H9 (cell line): ENCODE results near the gene RPL38. TPM values are rescaled to one million over a fixed set of nuclear protein-coding genes. Genes with fewer than 3 reads are reported as not detected.

Experiments used
- DNase-seq: peaks from one replicate; pipeline ENCODE4 v3.0.0-alpha.2; 2017
- H2AFZ ChIP-seq: one replicate; pipeline ENCODE4 v1.6.1; 2013; ENCODE audit warnings: mild to moderate bottlenecking, low read length, control low read depth, moderate library complexity
- H2AK5ac ChIP-seq: 2 replicates; pipeline ENCODE4 v1.6.1; 2013; ENCODE audit warnings: low read length, control low read depth, mixed read lengths; ENCODE audit not compliant: insufficient read length
- H2BK120ac ChIP-seq: one replicate; pipeline ENCODE4 v1.6.1; 2013; ENCODE audit warnings: low read depth, mild to moderate bottlenecking, low read length, control low read depth, inconsistent platforms; ENCODE audit not compliant: poor library complexity, severe bottlenecking
- H2BK12ac ChIP-seq: 2 replicates; pipeline ENCODE4 v1.6.1; 2013; ENCODE audit warnings: low read length, control low read depth, mixed read lengths, low read depth; ENCODE audit not compliant: insufficient read length
- H2BK15ac ChIP-seq: 2 replicates; pipeline ENCODE4 v1.6.1; 2013; ENCODE audit warnings: low read depth, low read length, control low read depth
- H2BK20ac ChIP-seq: one replicate; pipeline ENCODE4 v1.6.1; 2013; ENCODE audit warnings: low read depth, mild to moderate bottlenecking, low read length, control low read depth, inconsistent platforms; ENCODE audit not compliant: poor library complexity, severe bottlenecking
- H2BK5ac ChIP-seq: 2 replicates; pipeline ENCODE4 v1.6.1; 2013; ENCODE audit warnings: low read length, control low read depth, mixed read lengths; ENCODE audit not compliant: insufficient read length
- H3K14ac ChIP-seq: 2 replicates; pipeline ENCODE4 v1.6.1; 2013; ENCODE audit warnings: low read length, control low read depth; ENCODE audit not compliant: insufficient read depth
- H3K18ac ChIP-seq: 2 replicates; pipeline ENCODE4 v1.6.1; 2013; ENCODE audit warnings: low read depth, mild to moderate bottlenecking, mixed read lengths, low read length, control low read depth; ENCODE audit not compliant: insufficient read length
- H3K23ac ChIP-seq: 2 replicates; pipeline ENCODE4 v1.6.1; 2013; ENCODE audit warnings: low read length, control low read depth, mixed read lengths, low read depth; ENCODE audit not compliant: insufficient read length
- H3K23me2 ChIP-seq: 2 replicates; pipeline ENCODE4 v1.6.1; 2013; ENCODE audit warnings: low read depth, mild to moderate bottlenecking, mixed read lengths, low read length, control low read depth; ENCODE audit not compliant: insufficient read length, poor library complexity, severe bottlenecking
- H3K27ac ChIP-seq: 2 replicates; pipeline ENCODE4 v1.5.1; 2013; ENCODE audit warnings: low read length, control low read depth, mixed read lengths, low read depth; ENCODE audit not compliant: insufficient read length
- H3K27me3 ChIP-seq: 2 replicates; pipeline ENCODE4 v1.6.1; 2013; ENCODE audit warnings: low read length, control low read depth, inconsistent platforms; ENCODE audit not compliant: insufficient read depth
- H3K4ac ChIP-seq: 2 replicates; pipeline ENCODE4 v1.6.1; 2013; ENCODE audit warnings: low read depth, mild to moderate bottlenecking, control low read depth, inconsistent platforms, low read length, moderate library complexity
- H3K4me1 ChIP-seq: 2 replicates; pipeline ENCODE4 v1.6.1; 2013; ENCODE audit warnings: low read length, control low read depth, inconsistent platforms; ENCODE audit not compliant: insufficient read depth
- H3K4me2 ChIP-seq: 2 replicates; pipeline ENCODE4 v1.6.1; 2013; ENCODE audit warnings: low read length, control low read depth, mixed read lengths; ENCODE audit not compliant: insufficient read length, insufficient read depth
- H3K56ac ChIP-seq: 2 replicates; pipeline ENCODE4 v1.6.1; 2013; ENCODE audit warnings: low read depth, mild to moderate bottlenecking, mixed read lengths, low read length, control low read depth; ENCODE audit not compliant: insufficient read length
- H3K79me1 ChIP-seq: 2 replicates; pipeline ENCODE4 v1.6.1; 2013; ENCODE audit warnings: low read depth, mild to moderate bottlenecking, moderate library complexity, low read length, control low read depth, inconsistent platforms; ENCODE audit not compliant: insufficient read depth, poor library complexity, severe bottlenecking
- H3K79me2 ChIP-seq: 2 replicates; pipeline ENCODE4 v1.6.1; 2013; ENCODE audit warnings: low read length, control low read depth, inconsistent platforms; ENCODE audit not compliant: insufficient read depth
- H3K9ac ChIP-seq: 2 replicates; pipeline ENCODE4 v1.6.1; 2013; ENCODE audit warnings: low read length, control low read depth, mixed read lengths; ENCODE audit not compliant: insufficient read length; ENCODE audit errors: extremely low read depth
- H3K9me3 ChIP-seq: one replicate; pipeline ENCODE4 v1.6.1; 2013; ENCODE audit warnings: low read depth, low read length, inconsistent platforms; ENCODE audit not compliant: control insufficient read depth
- H3T11ph ChIP-seq: one replicate; pipeline ENCODE4 v1.6.1; 2013; ENCODE audit warnings: mild to moderate bottlenecking, low read length, control low read depth, inconsistent platforms
- H4K20me1 ChIP-seq: one replicate; pipeline ENCODE4 v1.6.1; 2013; ENCODE audit not compliant: control insufficient read depth, insufficient read length, insufficient read depth
- H4K5ac ChIP-seq: 2 replicates; pipeline ENCODE4 v1.6.1; 2013; ENCODE audit warnings: low read depth, mild to moderate bottlenecking, mixed read lengths, low read length, control low read depth; ENCODE audit not compliant: insufficient read length
- H4K8ac ChIP-seq: replicated peaks from 2 replicates; pipeline ENCODE4 v1.6.1; 2013; ENCODE audit warnings: low read length, control low read depth, mixed read lengths, low read depth; ENCODE audit not compliant: insufficient read length
- H4K91ac ChIP-seq: 2 replicates; pipeline ENCODE4 v1.6.1; 2013; ENCODE audit warnings: low read depth, mild to moderate bottlenecking, moderate library complexity, mixed read lengths, low read length, control low read depth; ENCODE audit not compliant: insufficient read length
- H3K27ac Mint-ChIP-seq, 3 experiments: 2 replicates in 2 of 3; 3 replicates in 1 of 3; pipeline ENCODE4 v1.8.0; 2020 to 2021; ENCODE audit warnings: mixed read lengths in 3 of 3, mild to moderate bottlenecking in 1 of 3, moderate library complexity in 1 of 3
- H3K27me3 Mint-ChIP-seq: 2 replicates; pipeline ENCODE4 v1.8.0; 2021; ENCODE audit warnings: low read depth, mild to moderate bottlenecking, moderate library complexity, mixed read lengths
- H3K36me3 Mint-ChIP-seq, 3 experiments: 2 replicates in 2 of 3; 3 replicates in 1 of 3; pipeline ENCODE4 v1.8.0; 2020 to 2021; ENCODE audit warnings: low read depth in 3 of 3, mixed read lengths in 3 of 3; ENCODE audit not compliant: insufficient read depth in 1 of 3
- H3K4me1 Mint-ChIP-seq, 2 experiments: 2 replicates each; pipeline ENCODE4 v1.8.0; 2020; ENCODE audit warnings: mixed read lengths in 2 of 2
- H3K4me3 Mint-ChIP-seq, 2 experiments: 2 replicates in 1 of 2; 3 replicates in 1 of 2; pipeline ENCODE4 v1.8.0; 2020 to 2021; ENCODE audit warnings: mild to moderate bottlenecking in 2 of 2, mixed read lengths in 2 of 2, moderate library complexity in 1 of 2
- H3K9me3 Mint-ChIP-seq, 2 experiments: 2 replicates in 1 of 2; 3 replicates in 1 of 2; pipeline ENCODE4 v1.8.0; 2020; ENCODE audit warnings: mild to moderate bottlenecking in 2 of 2, mixed read lengths in 2 of 2, moderate library complexity in 1 of 2
- CTCF ChIP-seq: fragments of 200-600 bp; sonication (generic); conservative IDR thresholded peaks from 3 replicates; pipeline ENCODE4 v1.8.0; 2021; ENCODE audit warnings: antibody characterized with exemption, mild to moderate bottlenecking
- WGBS: extraction: QIAGEN DNeasy Blood & Tissue Kit; methylation state at CpG from one replicate; pipeline ENCODE4 v1.1.7; 2013; ENCODE audit warnings: missing lambda C conversion rate, low lambda C conversion rate, mixed read lengths; ENCODE audit not compliant: insufficient read length; ENCODE audit errors: extremely low coverage; 5-methylcytosine and 5-hydroxymethylcytosine counted together
- total RNA-seq: library from RNA; stranded (reverse); gene quantifications from 2 replicates; pipeline ENCODE4 v1.2.1, GENCODE V29; 2021

Gene RPL38
- total RNA-seq, 1 experiment from 2014 or later = 1,358 TPM

- H2BK12ac ChIP-seq = no peak overlapping the region
- no peak overlapping the region for H2AK5ac ChIP-seq
- H3K9me3 ChIP-seq = no peaks in the 10 kb centered on the region
- TF ChIP-seq CTCF = peak; percentile 91
- H3K23me2 ChIP-seq = no peaks in the 10 kb centered on the region
- no peaks in the 10 kb centered on the region; the same call in 1 of the 2 replicates for H3K4me1 ChIP-seq
- no peak overlapping the region for H3T11ph ChIP-seq
- no peak overlapping the region for H4K91ac ChIP-seq
- no peak overlapping the region for H2BK15ac ChIP-seq
- no CpG with 5 or more reads among the region's 10 CpGs for WGBS
- H3K27ac Mint-ChIP-seq = peak overlapping the region in 1 of 3 experiments; percentile 33; a peak in 1 of 7 replicates
- H4K20me1 ChIP-seq = no peaks in the 10 kb centered on the region
- no peak overlapping the region for H4K8ac ChIP-seq
- H3K36me3 Mint-ChIP-seq = no peaks in the 10 kb centered on the region
- H3K4me1 Mint-ChIP-seq = peaks cover 8 to 28% of the 10 kb centered on the region in 2 experiments
- H3K79me2 ChIP-seq = no peaks in the 10 kb centered on the region
- no peak overlapping the region for H3K14ac ChIP-seq
- H3K9me3 Mint-ChIP-seq = no peaks in the 10 kb centered on the region; a peak in 1 of 5 replicates
- H3K9ac ChIP-seq = no peak overlapping the region
- H3K4ac ChIP-seq = no peak overlapping the region
- H3K4me3 Mint-ChIP-seq = no peak overlapping the region
- no peaks in the 10 kb centered on the region for H3K27me3 ChIP-seq
- H3K23ac ChIP-seq = no peak overlapping the region
- H2BK20ac ChIP-seq = no peak overlapping the region
- no peak overlapping the region for H3K56ac ChIP-seq
- peaks cover 23% of the 10 kb centered on the region for H3K27me3 Mint-ChIP-seq
- H3K18ac ChIP-seq = no peak overlapping the region
- DNase-seq = peak; percentile 84
- H2BK5ac ChIP-seq = no peak overlapping the region
- H3K79me1 ChIP-seq = no peaks in the 10 kb centered on the region
- no peak overlapping the region for H2BK120ac ChIP-seq
- no peak overlapping the region for H3K4me2 ChIP-seq
- no peak overlapping the region for H4K5ac ChIP-seq
- no peak overlapping the region for H3K27ac ChIP-seq
- no peak overlapping the region for H2AFZ ChIP-seq
These were observed 26.9 kb upstream of the RPL38 start for GRCh38 chr17:74176546-74177001.
